Smooth muscle cell (in vitro differentiated cells): ENCODE results near the gene ATP6V1C2. TPM values are rescaled to one million over a fixed set of nuclear protein-coding genes. Genes with fewer than 3 reads are reported as not detected.

Source experiments
- DNase-seq: peaks from one replicate; lab custom pipeline; 2025; ENCODE audit not compliant: unreplicated experiment; lab: John Stamatoyannopoulos, UW
- H2AFZ ChIP-seq: fragments of 200-600 bp; sonication (generic); 2 replicates; pipeline ENCODE4 v1.6.0; 2016; ENCODE audit warnings: antibody characterized with exemption, low read depth, mild to moderate bottlenecking
- H3F3A ChIP-seq: fragments of 200-600 bp; sonication (generic); 2 replicates; pipeline ENCODE4 v1.6.0; 2017; ENCODE audit warnings: antibody characterized with exemption, low read depth
- H3K27ac ChIP-seq: fragments of 200-600 bp; sonication (generic); 2 replicates; pipeline ENCODE4 v1.5.1; 2016; ENCODE audit warnings: low read depth, mild to moderate bottlenecking
- H3K27me3 ChIP-seq: fragments of 200-600 bp; sonication (generic); 2 replicates; pipeline ENCODE4 v1.6.1; 2016; ENCODE audit warnings: low read depth, mild to moderate bottlenecking
- H3K36me3 ChIP-seq: fragments of 200-600 bp; sonication (generic); 2 replicates; pipeline ENCODE4 v1.5.1; 2016; ENCODE audit warnings: low read depth
- H3K4me1 ChIP-seq: fragments of 200-600 bp; sonication (generic); 2 replicates; pipeline ENCODE4 v1.5.1; 2016; ENCODE audit warnings: low read depth
- H3K4me2 ChIP-seq: fragments of 200-600 bp; sonication (generic); 2 replicates; pipeline ENCODE4 v1.6.0; 2016; ENCODE audit warnings: mild to moderate bottlenecking
- H3K4me3 ChIP-seq: fragments of 200-600 bp; sonication (generic); 2 replicates; pipeline ENCODE4 v1.5.1; 2016; ENCODE audit warnings: mild to moderate bottlenecking
- H3K79me2 ChIP-seq: fragments of 200-600 bp; sonication (generic); 2 replicates; pipeline ENCODE4 v1.6.0; 2016; ENCODE audit warnings: low read depth, mild to moderate bottlenecking
- H3K9ac ChIP-seq: fragments of 200-600 bp; sonication (generic); 2 replicates; pipeline ENCODE4 v1.6.0; 2016; ENCODE audit warnings: low read depth
- H3K9me3 ChIP-seq: fragments of 200-600 bp; sonication (generic); replicated peaks from 2 replicates; pipeline ENCODE4 v1.5.1; 2016; ENCODE audit warnings: low read depth
- H4K20me1 ChIP-seq: fragments of 200-600 bp; sonication (generic); 2 replicates; pipeline ENCODE4 v1.6.0; 2016; ENCODE audit warnings: low read depth
- WGBS: methylation state at CpG from one replicate; pipeline ENCODE4 v1.1.7; 2016; ENCODE audit warnings: low lambda C conversion rate; 5-methylcytosine and 5-hydroxymethylcytosine counted together
- polyA plus RNA-seq: library from polyadenylated mRNA; unstranded; fragments of >200 nt; fragmentation: Nextera tagmentation; extraction: Ambion mirVana; gene quantifications from 2 replicates; pipeline ENCODE4 v1.2.1, GENCODE V29; 2016
- total RNA-seq: library from RNA; depleted of rRNA; stranded (reverse); fragments of >200 nt; gene quantifications from 2 replicates; pipeline ENCODE4 v1.2.3, GENCODE V29; 2014
- TF ChIP-seq, protein P1 (sequence below): fragments of 200-600 bp; sonication (generic); IDR thresholded peaks from 2 replicates; pipeline ENCODE4 v1.5.1; 2017; ENCODE audit warnings: borderline replicate concordance, mild to moderate bottlenecking, antibody characterized with exemption; ENCODE audit not compliant: insufficient read depth, poor library complexity, severe bottlenecking

ATP6V1C2 gene
- total and polyA plus RNA-seq, 2 experiments from 2014 or later = 0.53 to 1.5 TPM

DNA sequence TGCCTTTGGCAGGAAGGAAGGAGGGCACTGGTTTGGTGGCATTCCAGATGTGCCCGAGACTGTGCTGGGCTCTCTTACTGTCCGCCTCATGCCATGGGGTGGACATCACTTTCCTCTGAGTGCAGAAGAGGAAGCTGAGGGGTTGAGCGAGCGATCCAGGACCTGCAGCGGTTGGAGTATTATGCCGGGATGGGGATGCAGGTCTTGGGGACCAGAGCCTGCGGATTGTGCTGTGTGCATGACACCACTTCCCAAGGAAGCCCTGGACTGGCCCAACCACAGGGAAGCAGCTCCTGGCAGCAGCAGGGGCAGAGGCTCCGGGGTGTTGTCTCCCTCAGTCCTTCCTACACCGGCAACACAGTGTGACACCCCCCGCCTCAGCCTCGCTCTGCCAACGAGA, 44.5 kb downstream of the ATP6V1C2 start:
- no peaks in the 10 kb centered on the region for H3K4me1 ChIP-seq
- TF ChIP-seq, protein P1, sequence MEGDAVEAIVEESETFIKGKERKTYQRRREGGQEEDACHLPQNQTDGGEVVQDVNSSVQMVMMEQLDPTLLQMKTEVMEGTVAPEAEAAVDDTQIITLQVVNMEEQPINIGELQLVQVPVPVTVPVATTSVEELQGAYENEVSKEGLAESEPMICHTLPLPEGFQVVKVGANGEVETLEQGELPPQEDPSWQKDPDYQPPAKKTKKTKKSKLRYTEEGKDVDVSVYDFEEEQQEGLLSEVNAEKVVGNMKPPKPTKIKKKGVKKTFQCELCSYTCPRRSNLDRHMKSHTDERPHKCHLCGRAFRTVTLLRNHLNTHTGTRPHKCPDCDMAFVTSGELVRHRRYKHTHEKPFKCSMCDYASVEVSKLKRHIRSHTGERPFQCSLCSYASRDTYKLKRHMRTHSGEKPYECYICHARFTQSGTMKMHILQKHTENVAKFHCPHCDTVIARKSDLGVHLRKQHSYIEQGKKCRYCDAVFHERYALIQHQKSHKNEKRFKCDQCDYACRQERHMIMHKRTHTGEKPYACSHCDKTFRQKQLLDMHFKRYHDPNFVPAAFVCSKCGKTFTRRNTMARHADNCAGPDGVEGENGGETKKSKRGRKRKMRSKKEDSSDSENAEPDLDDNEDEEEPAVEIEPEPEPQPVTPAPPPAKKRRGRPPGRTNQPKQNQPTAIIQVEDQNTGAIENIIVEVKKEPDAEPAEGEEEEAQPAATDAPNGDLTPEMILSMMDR = no peak
- H2AFZ ChIP-seq = no peak overlapping the region
- H3F3A ChIP-seq = no peaks in the 10 kb centered on the region
- no peak overlapping the region for H3K9ac ChIP-seq
- H4K20me1 ChIP-seq = no peaks in the 10 kb centered on the region
- 95% methylated on average over 12 of the region's 12 CpGs for WGBS
- no peak overlapping the region for H3K4me3 ChIP-seq
- H3K9me3 ChIP-seq = no peaks in the 10 kb centered on the region
- no peaks in the 10 kb centered on the region for H3K36me3 ChIP-seq
- no peaks in the 10 kb centered on the region for H3K79me2 ChIP-seq
- H3K27me3 ChIP-seq = no peaks in the 10 kb centered on the region
- no peak for DNase-seq
- no peak overlapping the region for H3K4me2 ChIP-seq
- no peak overlapping the region for H3K27ac ChIP-seq

DNA sequence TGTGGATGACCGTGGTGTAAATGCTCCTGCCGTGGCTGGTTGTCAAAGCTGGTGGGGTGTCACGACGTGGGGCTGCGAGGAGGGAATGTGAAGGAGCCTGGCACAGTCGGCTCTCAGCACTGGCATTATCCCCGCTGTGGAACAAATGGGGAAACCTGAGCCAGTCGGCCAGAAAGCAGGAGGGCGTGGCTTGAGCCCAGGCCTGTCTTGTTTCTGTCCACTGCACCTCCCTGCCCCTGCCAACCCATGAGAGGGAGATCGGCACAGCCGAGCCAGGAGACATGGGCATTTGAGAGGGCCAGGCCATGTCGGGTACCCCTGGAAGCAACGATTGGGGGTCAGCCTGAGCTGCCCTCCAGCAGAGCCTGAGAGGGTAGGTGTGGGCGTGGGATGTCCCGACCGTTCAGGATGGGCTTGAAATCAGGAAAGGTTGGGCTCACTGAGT, 46.7 kb downstream of the ATP6V1C2 start:
- no peaks in the 10 kb centered on the region for H3K36me3 ChIP-seq
- no peaks in the 10 kb centered on the region for H4K20me1 ChIP-seq
- no peak overlapping the region for H3K4me2 ChIP-seq
- WGBS = 85% methylated on average over 16 of the region's 16 CpGs
- no peaks in the 10 kb centered on the region for H3K79me2 ChIP-seq
- H3K4me1 ChIP-seq = no peaks in the 10 kb centered on the region
- TF ChIP-seq, protein P1 = no peak
- H3K27me3 ChIP-seq = no peaks in the 10 kb centered on the region
- no peak overlapping the region for H3K9ac ChIP-seq
- H3K9me3 ChIP-seq = no peaks in the 10 kb centered on the region
- H3K27ac ChIP-seq = no peak overlapping the region
- no peak overlapping the region for H2AFZ ChIP-seq
- no peak overlapping the region for H3K4me3 ChIP-seq
- no peak for DNase-seq
- H3F3A ChIP-seq = no peaks in the 10 kb centered on the region

DNA sequence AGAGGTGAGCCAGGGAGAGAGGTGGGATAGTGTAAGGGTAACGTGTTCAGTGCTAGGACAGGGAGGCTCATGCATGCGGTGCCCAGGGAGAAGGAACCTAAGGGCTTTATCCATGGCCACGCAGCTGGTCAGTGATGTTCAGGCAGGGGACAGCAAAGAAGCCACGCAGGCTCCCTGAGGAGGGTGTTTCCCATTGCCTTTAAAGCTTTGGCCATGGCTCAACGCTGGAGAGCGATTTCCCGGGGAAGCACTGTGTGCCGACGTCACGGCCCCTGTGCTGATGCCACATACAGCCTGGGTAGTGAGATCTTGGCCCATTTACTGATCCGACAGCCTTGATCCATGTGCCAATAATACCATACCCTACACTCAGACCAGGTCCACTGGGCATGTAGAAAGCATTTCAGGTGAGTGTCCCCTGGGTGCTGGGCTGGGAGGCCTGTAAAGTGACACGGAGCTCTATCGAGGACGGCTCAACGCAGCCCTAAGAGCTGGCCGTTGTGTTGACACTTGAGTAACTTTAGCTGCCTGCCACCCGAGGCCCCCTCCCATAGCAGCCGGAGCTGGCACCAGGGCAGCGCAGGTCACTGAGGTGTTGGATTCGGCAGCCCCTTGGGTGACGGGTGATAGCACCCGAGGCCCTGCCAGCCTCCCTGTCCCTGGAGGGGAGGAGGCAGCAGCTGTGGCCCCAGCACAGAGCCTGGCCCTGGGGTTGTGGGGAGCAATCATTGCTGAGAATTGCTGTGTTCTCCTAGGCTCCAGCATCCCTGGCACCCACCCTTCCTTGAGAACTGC, 49.7 kb downstream of the ATP6V1C2 start:
- 90% methylated on average over 22 of the region's 22 CpGs for whole genome bisulfite sequencing
- H3K9ac ChIP-seq = no peak overlapping the region
- H3K4me1 ChIP-seq = no peaks in the 10 kb centered on the region
- H3K9me3 ChIP-seq = no peaks in the 10 kb centered on the region
- H3K27me3 ChIP-seq = no peaks in the 10 kb centered on the region
- no peaks in the 10 kb centered on the region for H3K79me2 ChIP-seq
- no peak overlapping the region for H2AFZ ChIP-seq
- H3F3A ChIP-seq = no peaks in the 10 kb centered on the region
- no peak overlapping the region for H3K27ac ChIP-seq
- TF ChIP-seq, protein P1 = no peak
- no peaks in the 10 kb centered on the region for H3K36me3 ChIP-seq
- H3K4me2 ChIP-seq = no peak overlapping the region
- no peak overlapping the region for H3K4me3 ChIP-seq
- no peak for DNase-seq
- no peaks in the 10 kb centered on the region for H4K20me1 ChIP-seq

DNA sequence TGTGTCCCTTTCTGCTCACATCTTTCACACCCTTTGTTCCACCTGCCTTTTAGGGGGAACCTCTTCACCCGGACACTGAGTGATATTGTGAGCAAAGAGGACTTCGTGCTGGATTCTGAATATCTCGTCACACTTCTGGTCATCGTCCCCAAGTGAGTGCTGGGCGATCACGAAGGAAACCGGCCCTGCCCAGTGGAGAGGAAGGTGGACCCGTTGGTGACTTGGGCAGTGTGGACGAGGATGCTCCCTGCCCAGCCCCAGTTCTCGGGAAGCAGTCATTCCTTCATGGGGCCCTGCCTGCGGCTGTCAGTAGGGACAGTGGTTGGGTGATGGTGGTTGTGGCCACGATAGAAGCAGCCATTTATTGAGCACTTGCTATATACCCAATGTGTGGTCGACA, 50.4 kb downstream of the ATP6V1C2 start:
- Histone ChIP-seq H3K4me3 (no peak overlapping the region), H4K20me1 (no peaks in the 10 kb centered on the region), H3F3A (no peaks in the 10 kb centered on the region), H3K4me2 (no peak overlapping the region), H3K79me2 (no peaks in the 10 kb centered on the region), H3K27ac (no peak overlapping the region), H3K4me1 (no peaks in the 10 kb centered on the region), H3K27me3 (no peaks in the 10 kb centered on the region), H3K9me3 (no peaks in the 10 kb centered on the region), H3K9ac (no peak overlapping the region), H3K36me3 (no peaks in the 10 kb centered on the region), H2AFZ (no peak overlapping the region)
- DNase-seq = no peak
- TF ChIP-seq, protein P1 = no peak
- WGBS = 92% methylated on average over 13 of the region's 13 CpGs
